H9 (cell line): ENCODE measurements around the gene KIAA0825. TPM values are rescaled to one million over a fixed set of nuclear protein-coding genes. Genes with fewer than 3 reads are reported as not detected.

Experiments
- DNase-seq: peaks from one replicate; pipeline ENCODE4 v3.0.0-alpha.2; 2017
- H2AFZ ChIP-seq: one replicate; pipeline ENCODE4 v1.6.1; 2013; ENCODE audit warnings: mild to moderate bottlenecking, low read length, control low read depth, moderate library complexity
- H2AK5ac ChIP-seq: 2 replicates; pipeline ENCODE4 v1.6.1; 2013; ENCODE audit warnings: low read length, control low read depth, mixed read lengths; ENCODE audit not compliant: insufficient read length
- H2BK120ac ChIP-seq: one replicate; pipeline ENCODE4 v1.6.1; 2013; ENCODE audit warnings: low read depth, mild to moderate bottlenecking, low read length, control low read depth, inconsistent platforms; ENCODE audit not compliant: poor library complexity, severe bottlenecking
- H2BK12ac ChIP-seq: 2 replicates; pipeline ENCODE4 v1.6.1; 2013; ENCODE audit warnings: low read length, control low read depth, mixed read lengths, low read depth; ENCODE audit not compliant: insufficient read length
- H2BK15ac ChIP-seq: 2 replicates; pipeline ENCODE4 v1.6.1; 2013; ENCODE audit warnings: low read depth, low read length, control low read depth
- H2BK20ac ChIP-seq: one replicate; pipeline ENCODE4 v1.6.1; 2013; ENCODE audit warnings: low read depth, mild to moderate bottlenecking, low read length, control low read depth, inconsistent platforms; ENCODE audit not compliant: poor library complexity, severe bottlenecking
- H2BK5ac ChIP-seq: 2 replicates; pipeline ENCODE4 v1.6.1; 2013; ENCODE audit warnings: low read length, control low read depth, mixed read lengths; ENCODE audit not compliant: insufficient read length
- H3K14ac ChIP-seq: 2 replicates; pipeline ENCODE4 v1.6.1; 2013; ENCODE audit warnings: low read length, control low read depth; ENCODE audit not compliant: insufficient read depth
- H3K18ac ChIP-seq: 2 replicates; pipeline ENCODE4 v1.6.1; 2013; ENCODE audit warnings: low read depth, mild to moderate bottlenecking, mixed read lengths, low read length, control low read depth; ENCODE audit not compliant: insufficient read length
- H3K23ac ChIP-seq: 2 replicates; pipeline ENCODE4 v1.6.1; 2013; ENCODE audit warnings: low read length, control low read depth, mixed read lengths, low read depth; ENCODE audit not compliant: insufficient read length
- H3K23me2 ChIP-seq: 2 replicates; pipeline ENCODE4 v1.6.1; 2013; ENCODE audit warnings: low read depth, mild to moderate bottlenecking, mixed read lengths, low read length, control low read depth; ENCODE audit not compliant: insufficient read length, poor library complexity, severe bottlenecking
- H3K27ac ChIP-seq: 2 replicates; pipeline ENCODE4 v1.5.1; 2013; ENCODE audit warnings: low read length, control low read depth, mixed read lengths, low read depth; ENCODE audit not compliant: insufficient read length
- H3K27me3 ChIP-seq: 2 replicates; pipeline ENCODE4 v1.6.1; 2013; ENCODE audit warnings: low read length, control low read depth, inconsistent platforms; ENCODE audit not compliant: insufficient read depth
- H3K4ac ChIP-seq: 2 replicates; pipeline ENCODE4 v1.6.1; 2013; ENCODE audit warnings: low read depth, mild to moderate bottlenecking, control low read depth, inconsistent platforms, low read length, moderate library complexity
- H3K4me1 ChIP-seq: 2 replicates; pipeline ENCODE4 v1.6.1; 2013; ENCODE audit warnings: low read length, control low read depth, inconsistent platforms; ENCODE audit not compliant: insufficient read depth
- H3K4me2 ChIP-seq: 2 replicates; pipeline ENCODE4 v1.6.1; 2013; ENCODE audit warnings: low read length, control low read depth, mixed read lengths; ENCODE audit not compliant: insufficient read length, insufficient read depth
- H3K56ac ChIP-seq: 2 replicates; pipeline ENCODE4 v1.6.1; 2013; ENCODE audit warnings: low read depth, mild to moderate bottlenecking, mixed read lengths, low read length, control low read depth; ENCODE audit not compliant: insufficient read length
- H3K79me1 ChIP-seq: 2 replicates; pipeline ENCODE4 v1.6.1; 2013; ENCODE audit warnings: low read depth, mild to moderate bottlenecking, moderate library complexity, low read length, control low read depth, inconsistent platforms; ENCODE audit not compliant: insufficient read depth, poor library complexity, severe bottlenecking
- H3K79me2 ChIP-seq: 2 replicates; pipeline ENCODE4 v1.6.1; 2013; ENCODE audit warnings: low read length, control low read depth, inconsistent platforms; ENCODE audit not compliant: insufficient read depth
- H3K9ac ChIP-seq: 2 replicates; pipeline ENCODE4 v1.6.1; 2013; ENCODE audit warnings: low read length, control low read depth, mixed read lengths; ENCODE audit not compliant: insufficient read length; ENCODE audit errors: extremely low read depth
- H3K9me3 ChIP-seq: one replicate; pipeline ENCODE4 v1.6.1; 2013; ENCODE audit warnings: low read depth, low read length, inconsistent platforms; ENCODE audit not compliant: control insufficient read depth
- H3T11ph ChIP-seq: one replicate; pipeline ENCODE4 v1.6.1; 2013; ENCODE audit warnings: mild to moderate bottlenecking, low read length, control low read depth, inconsistent platforms
- H4K20me1 ChIP-seq: one replicate; pipeline ENCODE4 v1.6.1; 2013; ENCODE audit not compliant: control insufficient read depth, insufficient read length, insufficient read depth
- H4K5ac ChIP-seq: 2 replicates; pipeline ENCODE4 v1.6.1; 2013; ENCODE audit warnings: low read depth, mild to moderate bottlenecking, mixed read lengths, low read length, control low read depth; ENCODE audit not compliant: insufficient read length
- H4K8ac ChIP-seq: replicated peaks from 2 replicates; pipeline ENCODE4 v1.6.1; 2013; ENCODE audit warnings: low read length, control low read depth, mixed read lengths, low read depth; ENCODE audit not compliant: insufficient read length
- H4K91ac ChIP-seq: 2 replicates; pipeline ENCODE4 v1.6.1; 2013; ENCODE audit warnings: low read depth, mild to moderate bottlenecking, moderate library complexity, mixed read lengths, low read length, control low read depth; ENCODE audit not compliant: insufficient read length
- H3K27ac Mint-ChIP-seq, 3 experiments: 2 replicates in 2 of 3; 3 replicates in 1 of 3; pipeline ENCODE4 v1.8.0; 2020 to 2021; ENCODE audit warnings: mixed read lengths in 3 of 3, mild to moderate bottlenecking in 1 of 3, moderate library complexity in 1 of 3
- H3K27me3 Mint-ChIP-seq: 2 replicates; pipeline ENCODE4 v1.8.0; 2021; ENCODE audit warnings: low read depth, mild to moderate bottlenecking, moderate library complexity, mixed read lengths
- H3K36me3 Mint-ChIP-seq, 3 experiments: 2 replicates in 2 of 3; 3 replicates in 1 of 3; pipeline ENCODE4 v1.8.0; 2020 to 2021; ENCODE audit warnings: low read depth in 3 of 3, mixed read lengths in 3 of 3; ENCODE audit not compliant: insufficient read depth in 1 of 3
- H3K4me1 Mint-ChIP-seq, 2 experiments: 2 replicates each; pipeline ENCODE4 v1.8.0; 2020; ENCODE audit warnings: mixed read lengths in 2 of 2
- H3K4me3 Mint-ChIP-seq, 2 experiments: 2 replicates in 1 of 2; 3 replicates in 1 of 2; pipeline ENCODE4 v1.8.0; 2020 to 2021; ENCODE audit warnings: mild to moderate bottlenecking in 2 of 2, mixed read lengths in 2 of 2, moderate library complexity in 1 of 2
- H3K9me3 Mint-ChIP-seq, 2 experiments: 2 replicates in 1 of 2; 3 replicates in 1 of 2; pipeline ENCODE4 v1.8.0; 2020; ENCODE audit warnings: mild to moderate bottlenecking in 2 of 2, mixed read lengths in 2 of 2, moderate library complexity in 1 of 2
- CTCF ChIP-seq: fragments of 200-600 bp; sonication (generic); conservative IDR thresholded peaks from 3 replicates; pipeline ENCODE4 v1.8.0; 2021; ENCODE audit warnings: antibody characterized with exemption, mild to moderate bottlenecking
- WGBS: extraction: QIAGEN DNeasy Blood & Tissue Kit; methylation state at CpG from one replicate; pipeline ENCODE4 v1.1.7; 2013; ENCODE audit warnings: missing lambda C conversion rate, low lambda C conversion rate, mixed read lengths; ENCODE audit not compliant: insufficient read length; ENCODE audit errors: extremely low coverage; 5-methylcytosine and 5-hydroxymethylcytosine counted together
- total RNA-seq: library from RNA; stranded (reverse); gene quantifications from 2 replicates; pipeline ENCODE4 v1.2.1, GENCODE V29; 2021

Gene KIAA0825
- total RNA-seq, 1 experiment from 2014 or later: 1.8 TPM

- no peak overlapping the region for H3K4me2 ChIP-seq
- no peak overlapping the region for H3K4ac ChIP-seq
- peaks cover 5% of the 10 kb centered on the region; the same call in 1 of the 2 replicates for H3K4me1 ChIP-seq
- H3K56ac ChIP-seq: no peak overlapping the region
- no peak overlapping the region for H3K27ac Mint-ChIP-seq
- H3K23me2 ChIP-seq: peaks cover 11% of the 10 kb centered on the region
- H3K27me3 ChIP-seq: no peaks in the 10 kb centered on the region
- no peak overlapping the region for H4K5ac ChIP-seq
- no peak overlapping the region for H3K9ac ChIP-seq
- H3K4me3 Mint-ChIP-seq: peak overlapping the region in 1 of 2 experiments; percentile 23; a peak in 1 of 5 replicates
- H4K20me1 ChIP-seq: no peaks in the 10 kb centered on the region
- H2BK20ac ChIP-seq: no peak overlapping the region
- no peak overlapping the region for H2AK5ac ChIP-seq
- no peak overlapping the region for H3K27ac ChIP-seq
- no peak overlapping the region for H4K8ac ChIP-seq
- H2BK12ac ChIP-seq: no peak overlapping the region
- no peak overlapping the region for H2BK15ac ChIP-seq
- no peaks in the 10 kb centered on the region for H3K27me3 Mint-ChIP-seq
- no peak for TF ChIP-seq CTCF
- no CpG with 5 or more reads among the region's 3 CpGs for WGBS
- no peaks in the 10 kb centered on the region for H3K36me3 Mint-ChIP-seq
- peaks cover 36 to 42% of the 10 kb centered on the region in 2 experiments for H3K4me1 Mint-ChIP-seq
- no peak overlapping the region for H2BK120ac ChIP-seq
- peaks cover 4% of the 10 kb centered on the region for H3K79me1 ChIP-seq
- H3K9me3 ChIP-seq: no peaks in the 10 kb centered on the region
- no peaks in the 10 kb centered on the region for H3K9me3 Mint-ChIP-seq
- H3K79me2 ChIP-seq: peaks cover 2% of the 10 kb centered on the region; the same call in 1 of the 2 replicates
- no peak overlapping the region for H3K18ac ChIP-seq
- no peak overlapping the region for H3K14ac ChIP-seq
- H2AFZ ChIP-seq: no peak overlapping the region
- no peak overlapping the region for H3T11ph ChIP-seq
- no peak overlapping the region for H4K91ac ChIP-seq
- no peak overlapping the region for H3K23ac ChIP-seq
- H2BK5ac ChIP-seq: no peak overlapping the region
- no peak for DNase-seq
These were observed 2.5 kb downstream of the KIAA0825 start for GRCh38 chr5:94615862-94616261.
